NCI-H345 treated with DMSO at 0.1 percent for 48 hours (cell line): ENCODE measurements around the gene NCOA1.
A peak's percentile ranks its signal among the peaks of the same experiment; 100 is the strongest.
"Not testable (repeated sequence)": the region's sequence is repeated elsewhere in the genome, so short reads cannot be mapped to it uniquely, and the experiment has no call there.

Experiments
- DNase-seq: peaks from one replicate; lab custom pipeline; 2025; ENCODE audit not compliant: unreplicated experiment; lab: John Stamatoyannopoulos, UW

NCOA1 gene

GRCh38 chr2:24571828-24572442 is 80.9 kb downstream of the NCOA1 start:
- DNase-seq = no peak

- DNase-seq = no peak
These were observed 85.1 kb downstream of the NCOA1 start for GRCh38 chr2:24576146-24576545.

- DNase-seq = no peak
These were observed 85.6 kb downstream of the NCOA1 start for GRCh38 chr2:24576617-24577016.

- DNase-seq = no peak
These were observed 86.4 kb downstream of the NCOA1 start for GRCh38 chr2:24577481-24577880.

GRCh38 chr2:24579053-24579803 is 88.2 kb downstream of the NCOA1 start:
- no peak for DNase-seq

- no peak for DNase-seq
These were observed 89.5 kb downstream of the NCOA1 start for GRCh38 chr2:24580561-24580960.

- DNase-seq = not testable (repeated sequence)
These were observed 90.9 kb downstream of the NCOA1 start for GRCh38 chr2:24581971-24582370.

- no peak for DNase-seq
These were observed 95.9 kb downstream of the NCOA1 start for GRCh38 chr2:24586955-24587354.

- DNase-seq = no peak
These were observed 97.2 kb downstream of the NCOA1 start for GRCh38 chr2:24588294-24588693.

- no peak for DNase-seq
These were observed 101.5 kb downstream of the NCOA1 start for GRCh38 chr2:24592441-24593100.

- no peak for DNase-seq
These were observed 103.2 kb downstream of the NCOA1 start for GRCh38 chr2:24594283-24594682.

- no peak for DNase-seq
These were observed 106.3 kb downstream of the NCOA1 start for GRCh38 chr2:24597181-24597870.

- DNase-seq = not testable (repeated sequence)
These were observed 109.1 kb downstream of the NCOA1 start for GRCh38 chr2:24600140-24600539.

- DNase-seq = no peak
These were observed 120.6 kb downstream of the NCOA1 start for GRCh38 chr2:24611631-24612030.

GRCh38 chr2:24613154-24613814 is 122.2 kb downstream of the NCOA1 start:
- DNase-seq = peak; percentile 35

GRCh38 chr2:24616616-24617015 is 125.6 kb downstream of the NCOA1 start:
- no peak for DNase-seq

GRCh38 chr2:24617424-24617823 is 126.4 kb downstream of the NCOA1 start:
- no peak for DNase-seq

- DNase-seq = no peak
These were observed 127.1 kb downstream of the NCOA1 start for GRCh38 chr2:24618144-24618543.

GRCh38 chr2:24618680-24619079 is 127.6 kb downstream of the NCOA1 start:
- no peak for DNase-seq

- DNase-seq = no peak
These were observed 129.9 kb downstream of the NCOA1 start for GRCh38 chr2:24620936-24621335.
